Pons (tissue), 1 donor: ENCODE results near the gene MOV10.
A peak's percentile ranks its signal among the peaks of the same experiment; 100 is the strongest.
"Not testable (repeated sequence)": the region's sequence is repeated elsewhere in the genome, so short reads cannot be mapped to it uniquely, and the experiment has no call there.

Source experiments
- DNase-seq: peaks from one replicate; pipeline ENCODE4 v3.0.0-alpha.2; 2016; ENCODE audit warnings: low spot score

Gene MOV10

GRCh38 chr1:112712701-112713128 is 38.3 kb downstream of the MOV10 start:
- no peak for DNase-seq

- DNase-seq = peak; percentile 69
Measured at GRCh38 chr1:112713466-112714312, 39.2 kb downstream of the MOV10 start.

GRCh38 chr1:112714313-112715263 is 40.1 kb downstream of the MOV10 start:
- DNase-seq = no peak

- peak; percentile 82 for DNase-seq
Measured at GRCh38 chr1:112715264-112716053, 41.0 kb downstream of the MOV10 start, which contains the start of gene PPM1J. PPM1J (minus strand) TSS chr1:112715332; CDS start chr1:112715301, 31 bp downstream.

- peak; percentile 96 for DNase-seq
Measured at GRCh38 chr1:112716133-112716720, 41.8 kb downstream of the MOV10 start.

- no peak for DNase-seq
Measured at GRCh38 chr1:112717263-112717873, 42.9 kb downstream of the MOV10 start.

- DNase-seq = peak; percentile 75
Measured at GRCh38 chr1:112718691-112719418, 44.4 kb downstream of the MOV10 start.

- no peak for DNase-seq
Measured at GRCh38 chr1:112719706-112720105, 45.2 kb downstream of the MOV10 start.

- no peak for DNase-seq
Measured at GRCh38 chr1:112720800-112721199, 46.3 kb downstream of the MOV10 start.

- not testable (repeated sequence) for DNase-seq
Measured at GRCh38 chr1:112721294-112721693, 46.8 kb downstream of the MOV10 start.

- DNase-seq = no peak
Measured at GRCh38 chr1:112721966-112722524, 47.6 kb downstream of the MOV10 start.

GRCh38 chr1:112722601-112723510 is 48.4 kb downstream of the MOV10 start:
- DNase-seq = no peak

GRCh38 chr1:112723511-112723839 is 49.0 kb downstream of the MOV10 start:
- no peak for DNase-seq

GRCh38 chr1:112724240-112724639 is 49.8 kb downstream of the MOV10 start:
- not testable (repeated sequence) for DNase-seq

GRCh38 chr1:112727716-112728115 is 53.3 kb downstream of the MOV10 start:
- no peak for DNase-seq

GRCh38 chr1:112728306-112728971 is 54.0 kb downstream of the MOV10 start:
- not testable (repeated sequence) for DNase-seq

GRCh38 chr1:112729011-112729410 is 54.6 kb downstream of the MOV10 start:
- not testable (repeated sequence) for DNase-seq

GRCh38 chr1:112729909-112730308 is 55.5 kb downstream of the MOV10 start:
- DNase-seq = no peak
